ENCODE measurements around the gene RHEB. TPM values are rescaled to one million over a fixed set of nuclear protein-coding genes. Genes with fewer than 3 reads are reported as not detected.

Gene RHEB
- total and polyA plus RNA-seq, 2 donors (not counting 3 experiments of a cell fraction or from before 2014, with no cell fraction given): 59.4 to 108 TPM

DNA sequence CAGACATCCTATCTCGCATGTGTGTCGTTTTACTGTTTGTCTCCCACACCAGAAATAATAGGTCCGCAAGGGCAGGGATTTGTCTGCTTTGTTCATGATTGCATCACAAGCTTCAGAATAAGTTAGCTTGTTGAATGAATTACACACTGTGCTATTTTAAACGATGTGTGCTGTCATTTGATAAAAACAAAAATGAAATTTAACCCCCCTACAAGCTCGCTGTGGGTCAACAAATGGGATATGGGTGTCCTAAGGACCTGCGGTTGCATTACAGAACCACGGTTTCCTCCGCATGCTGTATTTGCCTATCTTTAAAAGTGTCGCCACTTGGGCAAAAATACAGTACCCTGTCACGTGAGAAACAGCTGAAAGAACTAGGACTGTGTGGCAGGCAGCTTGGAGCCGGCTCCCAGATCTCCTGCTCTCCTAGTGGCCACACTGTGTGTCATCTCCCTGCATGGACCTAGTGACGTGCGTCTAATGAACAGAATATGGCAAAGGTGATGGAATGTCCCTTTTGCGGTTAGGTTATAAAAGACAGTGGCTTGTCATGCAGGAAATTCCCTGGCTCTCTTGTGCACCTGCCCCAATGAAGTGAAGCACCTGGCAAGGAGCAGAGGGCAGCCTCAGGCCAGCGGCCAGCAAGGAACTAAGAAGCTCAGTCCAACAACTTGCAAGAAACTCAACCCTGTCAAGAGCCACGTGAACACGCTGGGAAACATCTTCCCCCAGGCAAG lies 46.9 kb downstream of the RHEB start:
- peaks cover 17% of the 10 kb centered on the region for H3K4me1 ChIP-seq (ENCODE audit: control insufficient read depth, extremely low read depth, insufficient read depth, low read length)
- no peaks in the 10 kb centered on the region for H3K9me1 ChIP-seq (replicated peaks; ENCODE audit: control insufficient read depth, extremely low read depth, insufficient read depth, low read length)
- dilution Hi-C loops (cut with MboI; ENCODE audit: extremely low pct_ligation_motif_present, low sequenced_read_pairs) (no loop called here), intact Hi-C loops (cut with micrococcal nuclease) (loop anchor here (1.0 to 5.0 kb wide), 4 partner anchors 12 to 159 kb away; no protein-coding TSS in a partner anchor)
- BruUV-seq (replicated peaks): no TSS peak
- H3K4me2 ChIP-seq (ENCODE audit: insufficient read depth, low read length): peak overlapping the region; percentile 56
- no peaks in the 10 kb centered on the region for H4K20me1 ChIP-seq (replicated peaks; ENCODE audit: control insufficient read depth, extremely low read depth, insufficient read depth, low read length)
- peaks cover 12 to 18% of the 10 kb centered on the region in 2 experiments for H3K36me3 ChIP-seq (ENCODE audit: control insufficient read depth in 2 of 2, extremely low read depth in 1 of 2, insufficient read depth in 2 of 2, low read length in 2 of 2)
- peak; percentile 86 for DNase-seq (ENCODE audit: low read depth, low spot score)
- no peak overlapping the region for H3K4me3 ChIP-seq (replicated peaks in 1 of 3; ENCODE audit: insufficient read depth in 1 of 3, low read depth in 1 of 3, low read length in 3 of 3)
- no peak for FAIRE-seq
- peak overlapping the region; percentile 18 for H3K9ac ChIP-seq (replicated peaks; ENCODE audit: extremely low read depth, insufficient read depth, low read length)
- H3K9me3 ChIP-seq (replicated peaks; ENCODE audit: control insufficient read depth, insufficient read depth, low read length): no peaks in the 10 kb centered on the region
- peaks cover 36% of the 10 kb centered on the region for H3K79me2 ChIP-seq (ENCODE audit: control insufficient read depth, insufficient read depth, low read length)
- no peak for TF ChIP-seq JUN (IDR thresholded peaks at IDR 0.05; ENCODE audit: borderline replicate concordance, insufficient read depth, insufficient read length, low read depth)
- TF ChIP-seq POLR2AphosphoS5 (IDR thresholded peaks at IDR 0.05; ENCODE audit: insufficient read depth, low read depth, low read length): no peak
- TF ChIP-seq, protein P1, sequence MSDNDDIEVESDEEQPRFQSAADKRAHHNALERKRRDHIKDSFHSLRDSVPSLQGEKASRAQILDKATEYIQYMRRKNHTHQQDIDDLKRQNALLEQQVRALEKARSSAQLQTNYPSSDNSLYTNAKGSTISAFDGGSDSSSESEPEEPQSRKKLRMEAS (IDR thresholded peaks at IDR 0.05; ENCODE audit: insufficient read depth, insufficient read length): no peak
- peak; percentile 47 for TF ChIP-seq GATA2 (IDR thresholded peaks at IDR 0.05; ENCODE audit: insufficient read depth, insufficient read length, low read depth, low read length)
- no peak for TF ChIP-seq POLR2A (IDR thresholded peaks at IDR 0.05; ENCODE audit: low read depth, low read length)
- ChIA-PET CTCF (interaction anchor here (0.6 to 1.5 kb wide), 8 partner anchors 10 to 127 kb away, joined by 3 to 10 read pairs (median 4); no protein-coding TSS in a partner anchor), POLR2A (no interaction called here)
- H2AFZ ChIP-seq (ENCODE audit: low read depth, low read length): no peak overlapping the region
- H3K27ac ChIP-seq (ENCODE audit: insufficient read depth, low read depth, low read length): peak overlapping the region; percentile 69
- no peaks in the 10 kb centered on the region for H3K27me3 ChIP-seq (ENCODE audit: control insufficient read depth in 2 of 2, insufficient read depth in 2 of 2, low read length in 2 of 2)

GRCh38 chr7:151470711-151471110 lies 49.0 kb downstream of the RHEB start:
- H4K20me1 ChIP-seq (replicated peaks; ENCODE audit: control insufficient read depth, extremely low read depth, insufficient read depth, low read length): no peaks in the 10 kb centered on the region
- CTCF ChIA-PET: interaction anchor here (0.9 to 1.8 kb wide), 5 partner anchors 8 to 40 kb away, joined by 3 to 6 read pairs (median 3); no protein-coding TSS in a partner anchor
- H3K4me3 ChIP-seq (replicated peaks in 1 of 3; ENCODE audit: insufficient read depth in 1 of 3, low read depth in 1 of 3, low read length in 3 of 3): no peak overlapping the region
- DNase-seq (ENCODE audit: low read depth, low spot score) (no peak), FAIRE-seq (no peak)
- no peak overlapping the region for H3K4me2 ChIP-seq (ENCODE audit: insufficient read depth, low read length)
- no peaks in the 10 kb centered on the region for H3K27me3 ChIP-seq (ENCODE audit: control insufficient read depth in 2 of 2, insufficient read depth in 2 of 2, low read length in 2 of 2)
- peaks cover 18 to 20% of the 10 kb centered on the region in 2 experiments for H3K36me3 ChIP-seq (ENCODE audit: control insufficient read depth in 2 of 2, extremely low read depth in 1 of 2, insufficient read depth in 2 of 2, low read length in 2 of 2)
- no peak overlapping the region for H3K9ac ChIP-seq (replicated peaks; ENCODE audit: extremely low read depth, insufficient read depth, low read length)
- no peak overlapping the region for H3K27ac ChIP-seq (ENCODE audit: insufficient read depth, low read depth, low read length)
- no peaks in the 10 kb centered on the region for H3K9me1 ChIP-seq (replicated peaks; ENCODE audit: control insufficient read depth, extremely low read depth, insufficient read depth, low read length)
- TF ChIP-seq, protein P1 (IDR thresholded peaks at IDR 0.05; ENCODE audit: insufficient read depth, insufficient read length): no peak
- TF ChIP-seq MYC (IDR thresholded peaks at IDR 0.05; ENCODE audit: low read depth, low read length): no peak
- no peak for TF ChIP-seq GATA2 (IDR thresholded peaks at IDR 0.05; ENCODE audit: insufficient read depth, insufficient read length, low read depth, low read length)
- no peak for TF ChIP-seq CTCF (IDR thresholded peaks at IDR 0.05; ENCODE audit: extremely low read depth in 1 of 2, insufficient read depth in 1 of 2, low read depth in 1 of 2, low read length in 2 of 2)
- no peak for TF ChIP-seq POLR2AphosphoS5 (IDR thresholded peaks at IDR 0.05; ENCODE audit: insufficient read depth, low read depth, low read length)
- TF ChIP-seq JUN (IDR thresholded peaks at IDR 0.05; ENCODE audit: borderline replicate concordance, insufficient read depth, insufficient read length, low read depth): no peak
- no peak for TF ChIP-seq FOS (IDR thresholded peaks at IDR 0.05; ENCODE audit: borderline replicate concordance, insufficient read depth, low read length)
- no peak for TF ChIP-seq EZH2 (IDR thresholded peaks at IDR 0.05; ENCODE audit: borderline replicate concordance, low read depth, low read length, severe bottlenecking)
- TF ChIP-seq POLR2A (IDR thresholded peaks at IDR 0.05; ENCODE audit: low read depth, low read length): no peak
- intact Hi-C loops (cut with micrococcal nuclease): loop anchor here (5.0 kb wide), 1 partner anchor 162 kb away; no protein-coding TSS in a partner anchor
- BruUV-seq (replicated peaks): no TSS peak
- H3K4me1 ChIP-seq (ENCODE audit: control insufficient read depth, extremely low read depth, insufficient read depth, low read length): peaks cover 17% of the 10 kb centered on the region
- POLR2A ChIA-PET: no interaction called here
- H3K79me2 ChIP-seq (ENCODE audit: control insufficient read depth, insufficient read depth, low read length): peaks cover 16% of the 10 kb centered on the region
- H3K9me3 ChIP-seq (replicated peaks; ENCODE audit: control insufficient read depth, insufficient read depth, low read length): no peaks in the 10 kb centered on the region
- dilution Hi-C loops (cut with MboI; ENCODE audit: extremely low pct_ligation_motif_present, low sequenced_read_pairs): no loop called here
- H2AFZ ChIP-seq (ENCODE audit: low read depth, low read length): no peak overlapping the region

All from endothelial cell of umbilical vein (primary cell).